Measurements from ENCODE around the gene HLA-DRA.
"Not testable (repeated sequence)": the region's sequence is repeated elsewhere in the genome, so short reads cannot be mapped to it uniquely, and the experiment has no call there.

DNA sequence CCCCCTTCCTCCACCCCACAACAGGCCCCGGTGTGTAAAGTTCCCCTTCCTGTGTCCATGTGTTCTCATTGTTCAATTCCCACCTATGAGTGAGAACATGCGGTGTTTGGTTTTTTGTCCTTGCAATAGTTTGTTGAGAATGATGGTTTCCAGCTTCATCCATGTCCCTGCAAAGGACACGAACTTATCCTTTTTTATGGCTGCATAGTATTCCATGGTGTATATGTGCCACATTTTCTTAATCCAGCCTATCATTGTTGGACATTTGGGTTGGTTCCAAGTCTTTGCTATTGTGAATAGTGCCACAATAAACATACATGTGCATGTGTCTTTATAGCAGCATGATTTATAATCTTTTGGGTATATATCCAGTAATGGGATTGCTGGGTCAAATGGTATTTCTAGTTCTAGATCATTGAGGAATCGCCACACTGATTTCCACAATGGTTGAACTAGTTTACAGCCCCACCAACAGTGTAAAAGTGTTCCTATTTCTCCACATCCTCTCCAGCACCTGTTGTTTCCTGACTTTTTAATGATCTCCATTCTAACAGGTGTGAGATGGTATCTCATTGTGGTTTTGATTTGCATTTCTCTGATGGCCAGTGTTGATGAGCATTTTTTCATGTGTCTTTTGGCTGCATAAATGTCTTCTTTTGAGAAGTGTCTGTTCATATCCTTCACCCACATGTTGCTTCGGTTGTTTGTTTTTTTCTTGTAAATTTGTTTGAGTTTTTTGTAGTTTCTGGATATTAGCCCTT is 28.2 kb downstream of the HLA-DRA start:
- TF ChIP-seq CTCF, POLR2A (IDR thresholded peaks at IDR 0.05): not testable (repeated sequence)
